Activated T-cell treated with anti-CD3 and anti-CD28 coated beads, Interleukin-2, amount 50 U/mL, for 4 hours (primary cell): Measurements from ENCODE around the gene CXCL1. TPM values are rescaled to one million over a fixed set of nuclear protein-coding genes. Genes with fewer than 3 reads are reported as not detected.
"Not testable (repeated sequence)": the region's sequence is repeated elsewhere in the genome, so short reads cannot be mapped to it uniquely, and the experiment has no call there.

Experiments
- ATAC-seq, 2 donors: fragments of 200-7000 bp; cut with Tn5 transposase; one replicate each; pipeline ENCODE4 v1.10.0; 2021
- DNase-seq: peaks from one replicate; pipeline ENCODE4 v3.0.0-alpha.2; 2020
- H3K27me3 Mint-ChIP-seq: one replicate; pipeline ENCODE4 v1.8.0; 2021; ENCODE audit warnings: low read depth, mixed read lengths
- H3K36me3 Mint-ChIP-seq: one replicate; pipeline ENCODE4 v1.8.0; 2022; ENCODE audit warnings: mixed read lengths; ENCODE audit not compliant: insufficient read depth
- H3K4me1 Mint-ChIP-seq: one replicate; pipeline ENCODE4 v1.8.0; 2021; ENCODE audit warnings: low read depth, mixed read lengths
- H3K4me3 Mint-ChIP-seq: one replicate; pipeline ENCODE4 v1.8.0; 2021; ENCODE audit warnings: mild to moderate bottlenecking, moderate library complexity, mixed read lengths
- H3K9me3 Mint-ChIP-seq: one replicate; pipeline ENCODE4 v1.8.0; 2021; ENCODE audit warnings: mixed read lengths
- total RNA-seq, 3 donors: library from RNA; stranded (reverse); gene quantifications; one replicate each; pipeline ENCODE4 v1.2.1, GENCODE V29; 2021

CXCL1 gene
- total RNA-seq, 3 donors from 2014 or later: not detected

DNA sequence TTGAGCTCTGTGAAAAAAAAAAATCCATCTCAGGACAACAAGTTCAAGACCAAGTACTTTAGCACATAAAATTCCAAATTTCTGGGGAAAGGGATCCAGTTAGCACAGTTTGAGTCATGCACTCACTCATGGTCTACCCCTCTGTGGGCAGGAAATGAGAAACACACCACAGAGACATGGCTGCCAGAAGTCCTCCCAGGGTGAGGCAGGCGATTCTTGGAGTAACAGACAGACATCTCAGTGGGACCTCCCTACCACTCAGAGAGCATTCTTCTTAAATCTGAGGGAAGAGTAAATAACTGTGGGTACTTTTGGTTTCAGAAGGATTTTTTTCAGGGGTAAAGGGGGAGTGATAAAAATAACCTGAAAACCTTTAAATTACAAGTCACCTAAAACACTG is 14.1 kb downstream of the CXCL1 start:
- Mint-ChIP-seq H3K27me3 (no peaks in the 10 kb centered on the region), H3K9me3 (no peaks in the 10 kb centered on the region), H3K4me3 (no peak overlapping the region), H3K36me3 (no peaks in the 10 kb centered on the region), H3K4me1 (no peaks in the 10 kb centered on the region)
- DNase-seq: no peak
- no peak for ATAC-seq

GRCh38 chr4:73885574-73886267 is 16.5 kb downstream of the CXCL1 start:
- DNase-seq: no peak
- Mint-ChIP-seq H3K9me3 (no peaks in the 10 kb centered on the region), H3K4me1 (no peaks in the 10 kb centered on the region), H3K4me3 (no peak overlapping the region), H3K36me3 (no peaks in the 10 kb centered on the region), H3K27me3 (no peaks in the 10 kb centered on the region)
- ATAC-seq: no peak

DNA sequence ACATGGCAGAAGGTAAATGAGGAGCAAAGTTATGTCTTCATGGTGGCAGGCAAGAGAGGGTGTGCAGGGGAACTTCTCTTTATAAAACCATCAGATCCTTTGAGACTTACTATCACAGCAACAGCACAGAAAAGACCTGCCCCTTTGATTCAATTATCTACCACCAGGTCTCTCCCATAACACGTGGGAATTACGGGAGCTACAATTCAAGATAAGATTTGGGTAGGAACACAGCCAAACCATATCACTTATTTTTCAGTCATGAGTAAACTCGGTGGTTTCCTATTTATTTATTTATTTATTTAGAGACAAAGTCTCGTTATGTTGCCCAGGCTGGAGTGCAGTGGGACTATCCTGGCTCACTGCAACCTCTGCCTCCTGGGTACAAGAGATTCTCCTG is 22.1 kb downstream of the CXCL1 start:
- Mint-ChIP-seq H3K4me1 (no peaks in the 10 kb centered on the region), H3K4me3 (no peak overlapping the region), H3K36me3 (no peaks in the 10 kb centered on the region), H3K27me3 (no peaks in the 10 kb centered on the region), H3K9me3 (peaks cover 3% of the 10 kb centered on the region)
- DNase-seq (no peak), ATAC-seq (no peak)

- Mint-ChIP-seq H3K27me3 (no peaks in the 10 kb centered on the region), H3K4me1 (no peaks in the 10 kb centered on the region), H3K4me3 (no peak overlapping the region), H3K9me3 (peaks cover 3% of the 10 kb centered on the region), H3K36me3 (no peaks in the 10 kb centered on the region)
- DNase-seq: no peak
- ATAC-seq: no peak
Measured at GRCh38 chr4:73891739-73892405, 22.7 kb downstream of the CXCL1 start.

GRCh38 chr4:73892966-73893365 is 23.8 kb downstream of the CXCL1 start:
- ATAC-seq (no peak), DNase-seq (no peak)
- no peaks in the 10 kb centered on the region for H3K36me3 Mint-ChIP-seq
- no peaks in the 10 kb centered on the region for H3K27me3 Mint-ChIP-seq
- no peaks in the 10 kb centered on the region for H3K4me1 Mint-ChIP-seq
- peaks cover 3% of the 10 kb centered on the region for H3K9me3 Mint-ChIP-seq
- no peak overlapping the region for H3K4me3 Mint-ChIP-seq

DNA sequence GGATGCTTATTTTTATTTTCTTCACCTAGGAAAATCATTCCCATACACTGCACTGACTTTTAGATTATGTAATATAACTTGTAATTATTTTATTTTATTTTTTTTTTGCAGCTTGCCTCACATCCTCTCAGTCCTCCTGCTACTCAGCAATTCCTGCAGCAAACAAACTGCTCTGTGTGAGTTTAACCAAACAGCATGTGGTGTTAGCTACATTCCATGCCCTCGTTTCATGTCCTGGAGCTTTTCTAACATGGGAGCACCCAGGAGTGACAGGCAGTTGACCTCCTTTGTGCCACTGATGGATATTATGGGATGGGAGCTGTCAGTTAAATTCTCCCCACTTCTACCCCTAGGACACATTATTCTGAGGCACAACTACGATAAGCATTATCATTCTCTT is 24.8 kb downstream of the CXCL1 start:
- Mint-ChIP-seq H3K36me3 (no peaks in the 10 kb centered on the region), H3K4me3 (no peak overlapping the region), H3K4me1 (no peaks in the 10 kb centered on the region), H3K27me3 (no peaks in the 10 kb centered on the region), H3K9me3 (peaks cover 3% of the 10 kb centered on the region)
- ATAC-seq (no peak), DNase-seq (no peak)

DNA sequence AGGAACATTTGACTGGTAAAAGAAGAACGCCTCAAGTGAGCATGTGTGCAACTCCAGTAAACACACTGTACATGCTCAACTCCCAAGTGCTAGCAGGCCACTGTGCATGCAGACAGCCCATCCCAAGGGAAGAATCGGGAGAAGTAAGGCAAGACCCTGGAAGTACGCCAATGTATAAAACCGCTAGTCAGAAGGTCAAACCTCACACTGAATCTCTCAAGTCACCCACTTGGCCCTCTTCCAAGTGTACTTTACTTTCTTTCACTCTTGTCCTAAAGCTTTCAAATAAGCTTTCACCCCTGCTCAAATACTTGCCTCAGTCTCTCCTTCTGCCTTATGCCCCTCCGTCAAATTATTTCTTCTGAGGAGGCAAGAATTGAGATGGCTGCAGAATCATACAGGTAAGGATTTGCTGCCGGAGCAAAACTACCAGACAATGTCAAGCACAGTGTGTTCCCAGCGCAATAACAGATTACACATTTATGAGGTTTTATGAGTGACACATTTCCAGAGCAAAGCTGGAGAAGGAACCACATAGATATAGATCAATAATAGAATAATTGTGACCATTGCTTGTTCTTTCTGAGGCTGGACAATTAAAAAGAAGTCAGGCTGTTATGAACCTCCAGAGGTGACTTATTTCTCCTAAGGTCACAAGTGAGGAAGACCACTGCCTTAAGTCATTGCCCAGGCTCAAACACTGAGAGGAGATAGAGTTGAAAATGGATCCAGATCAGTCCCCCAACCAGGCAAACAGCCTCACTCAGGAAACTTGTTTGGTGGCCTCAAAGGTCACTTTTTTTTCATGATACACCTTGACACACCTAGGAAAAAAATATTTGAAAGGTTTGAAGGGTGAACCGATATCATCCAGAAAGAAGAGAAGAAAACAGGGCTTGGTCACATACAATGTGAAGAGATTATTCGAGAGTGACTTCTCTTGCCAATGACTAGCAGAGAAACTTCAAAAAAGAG is 26.3 kb downstream of the CXCL1 start:
- no peaks in the 10 kb centered on the region for H3K4me1 Mint-ChIP-seq
- no peak overlapping the region for H3K4me3 Mint-ChIP-seq
- no peak for ATAC-seq
- peaks cover 3% of the 10 kb centered on the region for H3K9me3 Mint-ChIP-seq
- H3K27me3 Mint-ChIP-seq: no peaks in the 10 kb centered on the region
- H3K36me3 Mint-ChIP-seq: no peaks in the 10 kb centered on the region
- DNase-seq: no peak

DNA sequence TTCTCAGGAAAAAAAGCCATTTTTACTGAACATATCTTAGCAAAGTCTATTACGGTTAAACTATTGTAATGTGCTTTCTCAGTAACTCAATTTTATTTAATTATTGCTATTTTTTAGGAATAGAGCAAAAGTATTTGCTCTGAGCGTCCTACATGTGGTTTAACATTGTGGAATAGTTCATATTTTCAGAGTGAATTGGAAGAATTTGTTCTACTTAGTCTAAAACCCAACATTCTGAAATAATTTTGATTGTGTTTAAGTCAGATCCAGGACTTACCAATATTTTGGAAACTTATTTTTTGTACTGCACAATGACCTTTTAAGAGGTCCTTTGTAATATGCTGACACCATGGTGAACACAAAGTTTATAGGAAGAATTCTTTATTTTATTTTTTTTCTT is 27.2 kb downstream of the CXCL1 start:
- Mint-ChIP-seq H3K4me3 (no peak overlapping the region), H3K9me3 (no peaks in the 10 kb centered on the region), H3K4me1 (no peaks in the 10 kb centered on the region), H3K27me3 (no peaks in the 10 kb centered on the region), H3K36me3 (no peaks in the 10 kb centered on the region)
- DNase-seq (no peak), ATAC-seq (no peak)

DNA sequence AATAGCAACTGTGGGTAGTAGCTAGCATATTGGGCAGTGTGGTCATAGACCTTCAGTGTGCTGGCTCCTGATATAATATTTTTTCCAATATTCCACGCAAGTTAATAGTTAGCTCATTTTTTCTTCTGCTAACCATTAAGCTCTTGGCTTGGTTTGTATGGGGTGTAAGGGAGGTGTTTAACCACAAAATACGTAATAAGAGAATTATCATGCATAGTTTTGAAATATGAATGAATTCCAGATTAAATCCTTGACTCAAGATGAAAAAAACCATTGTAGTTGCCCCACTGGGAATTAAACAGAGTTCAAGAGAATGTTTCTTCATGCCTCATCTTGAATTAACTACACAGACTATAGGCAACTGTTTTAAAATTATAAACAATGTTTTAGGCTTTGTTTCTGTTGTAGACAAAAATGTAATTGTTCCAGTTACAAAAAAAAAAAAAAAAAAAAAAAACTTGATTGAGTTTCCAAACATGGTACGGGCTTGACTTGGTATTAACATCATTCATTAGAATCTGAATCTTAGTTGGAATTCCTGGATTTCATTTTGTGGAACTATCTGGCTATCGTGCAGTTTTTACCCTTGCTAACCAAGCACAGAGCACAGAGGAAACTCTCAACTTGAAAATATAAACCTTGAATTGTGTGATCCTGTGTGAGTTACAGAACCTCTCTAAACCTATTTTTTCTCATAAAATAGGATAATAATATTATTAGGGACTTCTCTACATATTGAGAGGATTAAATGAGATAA is 28.4 kb downstream of the CXCL1 start:
- no peaks in the 10 kb centered on the region for H3K36me3 Mint-ChIP-seq
- no peak overlapping the region for H3K4me3 Mint-ChIP-seq
- no peaks in the 10 kb centered on the region for H3K9me3 Mint-ChIP-seq
- no peaks in the 10 kb centered on the region for H3K27me3 Mint-ChIP-seq
- DNase-seq: no peak
- H3K4me1 Mint-ChIP-seq: no peaks in the 10 kb centered on the region
- no peak for ATAC-seq

DNA sequence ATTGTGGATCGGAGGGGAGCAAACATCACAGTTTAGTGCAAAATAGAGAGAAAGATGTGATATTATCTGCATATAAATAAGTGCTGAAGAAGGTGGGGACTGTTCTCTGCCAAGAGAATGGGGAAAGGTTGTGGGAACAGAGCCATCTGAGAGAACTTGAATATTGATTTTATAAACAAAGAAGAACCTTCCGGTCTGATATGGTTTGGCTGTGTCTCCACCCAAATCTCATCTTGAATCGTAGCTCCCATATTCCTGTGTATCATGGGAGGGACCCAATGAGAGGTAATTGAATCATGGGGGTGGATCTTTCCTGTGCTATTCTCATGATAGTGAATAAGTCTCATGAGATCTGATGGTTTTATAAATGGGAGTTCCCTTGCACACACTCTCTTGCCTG is 30.1 kb downstream of the CXCL1 start:
- ATAC-seq, H3K4me1 Mint-ChIP-seq, H3K9me3 Mint-ChIP-seq: not testable (repeated sequence)

GRCh38 chr4:73901031-73901430 is 31.8 kb downstream of the CXCL1 start:
- H3K4me3 Mint-ChIP-seq: no peak overlapping the region
- no peaks in the 10 kb centered on the region for H3K36me3 Mint-ChIP-seq
- no peaks in the 10 kb centered on the region for H3K27me3 Mint-ChIP-seq
- DNase-seq: no peak
- ATAC-seq: no peak
- H3K9me3 Mint-ChIP-seq: no peaks in the 10 kb centered on the region
- no peaks in the 10 kb centered on the region for H3K4me1 Mint-ChIP-seq

More for the DNA sequence above, 30.1 kb downstream of the CXCL1 start:
- DNase-seq, H3K4me3 Mint-ChIP-seq, H3K36me3 Mint-ChIP-seq, H3K27me3 Mint-ChIP-seq: not testable (repeated sequence)

GRCh38 chr4:73902038-73902637 is 32.9 kb downstream of the CXCL1 start:
- no peak for DNase-seq
- no peaks in the 10 kb centered on the region for H3K27me3 Mint-ChIP-seq
- no peaks in the 10 kb centered on the region for H3K4me1 Mint-ChIP-seq
- H3K36me3 Mint-ChIP-seq: no peaks in the 10 kb centered on the region
- no peaks in the 10 kb centered on the region for H3K9me3 Mint-ChIP-seq
- no peak overlapping the region for H3K4me3 Mint-ChIP-seq
- no peak for ATAC-seq

DNA sequence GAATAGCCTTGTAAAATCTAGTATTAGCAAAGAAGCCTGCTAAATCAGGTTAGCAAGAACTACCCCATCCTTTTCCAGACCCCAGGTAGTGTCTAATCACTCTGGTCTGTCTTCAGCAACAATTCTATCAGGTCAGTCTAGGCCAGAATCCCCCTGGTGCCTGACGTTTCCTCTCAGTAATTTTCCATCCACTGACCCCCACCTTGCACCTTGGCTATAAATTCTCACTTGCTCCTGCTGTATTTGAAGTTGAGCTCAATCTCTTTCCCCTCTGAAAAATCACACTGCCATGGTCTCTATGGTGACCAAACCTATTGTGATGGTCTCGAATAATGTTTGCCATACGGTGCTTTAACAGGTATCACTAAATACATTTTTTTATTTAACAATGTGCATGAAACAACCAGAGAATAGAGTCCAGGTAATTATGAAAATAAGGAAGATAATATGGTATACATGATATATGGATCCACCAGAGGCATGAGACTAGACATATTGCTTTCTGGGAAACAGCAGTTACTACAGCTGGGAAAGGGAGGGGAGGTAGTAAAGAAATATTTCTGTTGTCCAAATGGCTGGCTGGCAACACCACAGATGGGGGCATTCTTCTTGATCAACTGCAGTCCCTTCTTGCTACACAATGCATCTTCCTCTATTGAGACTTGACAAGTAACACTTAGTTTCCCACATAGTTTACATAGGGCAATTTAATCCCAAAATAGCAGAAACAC is 33.8 kb downstream of the CXCL1 start:
- Mint-ChIP-seq H3K4me1 (no peaks in the 10 kb centered on the region), H3K4me3 (no peak overlapping the region), H3K36me3 (no peaks in the 10 kb centered on the region), H3K9me3 (no peaks in the 10 kb centered on the region), H3K27me3 (no peaks in the 10 kb centered on the region)
- ATAC-seq: no peak
- DNase-seq: no peak
